H1 (cell line): ENCODE results near the gene HADHA. TPM values are rescaled to one million over a fixed set of nuclear protein-coding genes. Genes with fewer than 3 reads are reported as not detected.

Experiments
- CTCF ChIA-PET: fragments of 300-600 bp; sonication (Branson Sonifier 250); formaldehyde crosslinking; loops from one replicate; lab custom pipeline; 2021; ENCODE audit not compliant: partially characterized antibody; lab: Charles Lee
- POLR2A ChIA-PET: fragments of 300-600 bp; sonication (Branson Sonifier 250); formaldehyde crosslinking; loops from one replicate; lab custom pipeline; 2021; ENCODE audit warnings: inconsistent platforms; ENCODE audit not compliant: partially characterized antibody; lab: Charles Lee
- DNase-seq, 2 experiments: peaks; one replicate each; pipeline versions ENCODE4 v3.0.0 to v3.0.0-alpha.2; 2010 to 2022; ENCODE audit warnings: low spot score in 2 of 2, low read depth in 1 of 2, mixed read lengths in 1 of 2
- FAIRE-seq: peaks from 2 replicates; lab custom pipeline; 2011; peaks lifted over from hg19 to GRCh38; lab: Jason Lieb, UNC
- H2AFZ ChIP-seq: 2 replicates; pipeline ENCODE4 v1.8.1; 2012; ENCODE audit warnings: low read length, inconsistent platforms
- H2AK5ac ChIP-seq: 2 replicates; pipeline ENCODE4 v1.6.1; 2013; ENCODE audit warnings: low read depth, low read length
- H2BK120ac ChIP-seq: replicated peaks from 2 replicates; pipeline ENCODE3; 2013; ENCODE audit warnings: low read depth, low read length, inconsistent platforms
- H2BK12ac ChIP-seq: 2 replicates; pipeline ENCODE4 v1.6.1; 2013; ENCODE audit warnings: low read depth, low read length
- H2BK15ac ChIP-seq: 2 replicates; pipeline ENCODE4 v1.6.1; 2013; ENCODE audit warnings: low read length
- H2BK20ac ChIP-seq: 2 replicates; pipeline ENCODE4 v1.6.1; 2013; ENCODE audit warnings: low read length
- H2BK5ac ChIP-seq: 2 replicates; pipeline ENCODE4 v1.6.1; 2013; ENCODE audit warnings: low read depth, low read length
- H3K14ac ChIP-seq: 2 replicates; pipeline ENCODE4 v1.6.1; 2013; ENCODE audit warnings: inconsistent platforms; ENCODE audit not compliant: insufficient read length
- H3K18ac ChIP-seq: 2 replicates; pipeline ENCODE4 v1.6.1; 2013; ENCODE audit warnings: low read length; ENCODE audit errors: extremely low read depth
- H3K23ac ChIP-seq: 2 replicates; pipeline ENCODE4 v1.6.1; 2013; ENCODE audit warnings: inconsistent platforms; ENCODE audit not compliant: insufficient read length
- H3K23me2 ChIP-seq: 2 replicates; pipeline ENCODE4 v1.6.1; 2013; ENCODE audit warnings: low read depth, low read length
- H3K27ac ChIP-seq: 2 replicates; pipeline ENCODE4 v1.6.1; 2011; ENCODE audit warnings: low read depth, low read length, inconsistent platforms
- H3K27me3 ChIP-seq, 4 experiments: replicated peaks in 1 of 4; 1 replicate in 1 of 4; 2 replicates in 3 of 4; pipeline versions ENCODE4 v1.6.1 to v1.8.1; 2011 to 2013; ENCODE audit warnings: low read length in 3 of 4, mild to moderate bottlenecking in 3 of 4, inconsistent platforms in 2 of 4, mixed read lengths in 2 of 4, moderate library complexity in 1 of 4; ENCODE audit not compliant: control insufficient read depth in 3 of 4, insufficient read depth in 3 of 4; ENCODE audit errors: extremely low read depth in 1 of 4
- H3K36me3 ChIP-seq, 4 experiments: 2 replicates each; pipeline versions ENCODE4 v1.6.1 to v1.8.1; 2011 to 2013; ENCODE audit warnings: mild to moderate bottlenecking in 4 of 4, low read length in 3 of 4, moderate library complexity in 2 of 4, control low read depth in 1 of 4, inconsistent platforms in 1 of 4; ENCODE audit not compliant: insufficient read depth in 4 of 4, control insufficient read depth in 2 of 4
- H3K4ac ChIP-seq: replicated peaks from 2 replicates; pipeline ENCODE3; 2013; ENCODE audit warnings: low read length, low read depth, mixed read lengths, inconsistent platforms; ENCODE audit not compliant: insufficient read length
- H3K4me1 ChIP-seq, 4 experiments: replicated peaks in 1 of 4; 1 replicate in 1 of 4; 2 replicates in 3 of 4; pipeline versions ENCODE4 v1.6.1 to v1.8.1; 2011 to 2013; ENCODE audit warnings: low read length in 3 of 4, inconsistent platforms in 2 of 4, mixed read lengths in 1 of 4; ENCODE audit not compliant: insufficient read depth in 4 of 4, control insufficient read depth in 3 of 4
- H3K4me2 ChIP-seq, 2 experiments: 2 replicates each; pipeline versions ENCODE4 v1.6.1 to v1.8.1; 2011 to 2013; ENCODE audit warnings: low read depth in 2 of 2, low read length in 2 of 2, control low read depth in 1 of 2, inconsistent platforms in 1 of 2, mild to moderate bottlenecking in 1 of 2; ENCODE audit not compliant: insufficient read depth in 1 of 2
- H3K4me3 ChIP-seq, 4 experiments: fragments of 200-600, 300-600 bp in 1 of 4; sonication (generic), shearing (Covaris generic), sonication (Bioruptor Twin) in 1 of 4; 2 replicates each; pipeline versions ENCODE4 v1.5.1 to v1.8.1; 2011 to 2016; ENCODE audit warnings: low read length in 4 of 4, low read depth in 3 of 4, control low read depth in 2 of 4, inconsistent platforms in 2 of 4, mild to moderate bottlenecking in 2 of 4, mixed read lengths in 1 of 4, moderate library complexity in 1 of 4; ENCODE audit not compliant: insufficient read depth in 2 of 4; ENCODE audit errors: extremely low read depth in 1 of 4
- H3K56ac ChIP-seq: replicated peaks from 2 replicates; pipeline ENCODE3; 2013; ENCODE audit warnings: low read depth, mild to moderate bottlenecking, mixed read lengths, low read length, inconsistent platforms; ENCODE audit not compliant: insufficient read length
- H3K79me1 ChIP-seq: 2 replicates; pipeline ENCODE4 v1.6.1; 2013; ENCODE audit warnings: low read depth, low read length, control low read depth
- H3K79me2 ChIP-seq, 2 experiments: 2 replicates each; pipeline versions ENCODE4 v1.6.1 to v1.8.1; 2012 to 2013; ENCODE audit warnings: low read length in 2 of 2, mild to moderate bottlenecking in 2 of 2, inconsistent platforms in 1 of 2; ENCODE audit not compliant: insufficient read depth in 2 of 2, control insufficient read depth in 1 of 2
- H3K9ac ChIP-seq, 4 experiments: replicated peaks in 1 of 4; 1 replicate in 1 of 4; 2 replicates in 3 of 4; pipeline versions ENCODE4 v1.6.1 to v1.8.1; 2011 to 2013; ENCODE audit warnings: low read depth in 3 of 4, low read length in 3 of 4, control low read depth in 2 of 4, mild to moderate bottlenecking in 2 of 4, moderate library complexity in 2 of 4, inconsistent platforms in 1 of 4; ENCODE audit errors: extremely low read depth in 1 of 4
- H3K9me3 ChIP-seq, 2 experiments: 2 replicates each; pipeline versions ENCODE4 v1.6.1 to v1.8.1; 2012 to 2013; ENCODE audit warnings: mild to moderate bottlenecking in 2 of 2, moderate library complexity in 2 of 2, control low read depth in 1 of 2, inconsistent platforms in 1 of 2, low read depth in 1 of 2, low read length in 1 of 2, mixed read lengths in 1 of 2; ENCODE audit not compliant: insufficient read depth in 2 of 2
- H4K20me1 ChIP-seq, 2 experiments: replicated peaks in 1 of 2; 2 replicates each; pipeline versions ENCODE3 to v1.8.1; 2011 to 2013; ENCODE audit warnings: inconsistent platforms in 2 of 2, low read length in 2 of 2, mild to moderate bottlenecking in 1 of 2; ENCODE audit not compliant: insufficient read depth in 2 of 2, control insufficient read depth in 1 of 2
- H4K5ac ChIP-seq: 2 replicates; pipeline ENCODE4 v1.6.1; 2013; ENCODE audit warnings: low read length, low read depth, mixed read lengths, inconsistent platforms; ENCODE audit not compliant: insufficient read length
- H4K8ac ChIP-seq: 2 replicates; pipeline ENCODE4 v1.8.0; 2013; ENCODE audit warnings: mild to moderate bottlenecking, moderate library complexity, low read length, inconsistent platforms; ENCODE audit not compliant: insufficient read depth; ENCODE audit errors: extremely low read depth
- H4K91ac ChIP-seq: replicated peaks from 2 replicates; pipeline ENCODE3; 2013; ENCODE audit warnings: low read length, mixed read lengths, inconsistent platforms; ENCODE audit not compliant: insufficient read length
- BACH1 ChIP-seq: IDR thresholded peaks from 2 replicates; pipeline ENCODE4 v1.6.1; 2012; ENCODE audit warnings: low read length, improper control_type of control experiment
- BCL11A ChIP-seq, 2 experiments: IDR thresholded peaks; one replicate each; pipeline ENCODE4 v1.6.1; 2011; ENCODE audit warnings: low read depth in 2 of 2, low read length in 2 of 2, mild to moderate bottlenecking in 2 of 2
- CEBPB ChIP-seq: IDR thresholded peaks from 2 replicates; pipeline ENCODE4 v1.6.1; 2012; ENCODE audit warnings: low read depth, low read length
- CHD2 ChIP-seq: IDR thresholded peaks from 2 replicates; pipeline ENCODE4 v1.6.1; 2012; ENCODE audit warnings: low read length, improper control_type of control experiment
- CREB1 ChIP-seq: IDR thresholded peaks from 2 replicates; pipeline ENCODE4 v1.6.1; 2012; ENCODE audit warnings: inconsistent platforms
- EZH2 ChIP-seq: fragments of 200-600 bp; sonication (generic); IDR thresholded peaks from 2 replicates; pipeline ENCODE4 v1.7.1; 2012; ENCODE audit warnings: low read depth, mild to moderate bottlenecking, moderate library complexity, low read length, inconsistent platforms; ENCODE audit not compliant: severe bottlenecking
- GABPA ChIP-seq: IDR thresholded peaks from 2 replicates; pipeline ENCODE4 v1.6.1; 2011; ENCODE audit warnings: mild to moderate bottlenecking, low read length, moderate library complexity, borderline replicate concordance; ENCODE audit not compliant: insufficient read depth
- JUN ChIP-seq: IDR thresholded peaks from 2 replicates; pipeline ENCODE4 v1.6.1; 2011; ENCODE audit warnings: low read depth, mild to moderate bottlenecking, improper control_type of control experiment, low read length
- RAD21 ChIP-seq, 2 experiments: IDR thresholded peaks in 1 of 2; conservative IDR thresholded peaks in 1 of 2; 2 replicates each; pipeline ENCODE4 v1.6.1; 2011; ENCODE audit warnings: low read depth in 2 of 2, low read length in 2 of 2, improper control_type of control experiment in 1 of 2, inconsistent platforms in 1 of 2, mild to moderate bottlenecking in 1 of 2, moderate library complexity in 1 of 2
- RBBP5 ChIP-seq: IDR thresholded peaks from 2 replicates; pipeline ENCODE4 v1.7.1; 2012; ENCODE audit warnings: low read depth, mild to moderate bottlenecking, inconsistent platforms, low read length, moderate library complexity, borderline replicate concordance
- TAF1 ChIP-seq: IDR thresholded peaks from 2 replicates; pipeline ENCODE4 v1.6.1; 2011; ENCODE audit warnings: mild to moderate bottlenecking, low read depth, low read length
- TAF7 ChIP-seq: optimal IDR thresholded peaks from 2 replicates; pipeline ENCODE3; 2011; ENCODE audit warnings: low read depth, mild to moderate bottlenecking, inconsistent platforms, low read length, moderate library complexity, borderline replicate concordance
- WGBS, 2 experiments: shearing (Covaris generic) in 1 of 2; methylation state at CpG; one replicate each; pipeline versions ENCODE4 v1.1.6 to v1.1.7; 2013 to 2015; ENCODE audit warnings: low lambda C conversion rate in 2 of 2, mixed read lengths in 2 of 2, inconsistent platforms in 1 of 2, low coverage in 1 of 2, missing lambda C conversion rate in 1 of 2; ENCODE audit not compliant: insufficient replicate concordance in 2 of 2, insufficient coverage in 1 of 2, insufficient read length in 1 of 2; ENCODE audit errors: extremely low coverage in 1 of 2, missing lambda C conversion rate in 1 of 2; 5-methylcytosine and 5-hydroxymethylcytosine counted together
- polyA plus RNA-seq, 7 experiments: library from polyadenylated mRNA; depleted of rRNA in 3 of 7; stranded (reverse) in 5 of 7; unstranded in 2 of 7; fragments of >200 nt in 5 of 7; fragments of 200-250 nt in 2 of 7; gene quantifications; 1 replicate in 5 of 7; 2 replicates in 1 of 7; 4 replicates in 1 of 7; pipeline versions ENCODE4 v1.2.1 to v1.2.3, GENCODE V29; 2011 to 2013; ENCODE audit warnings: missing spikeins in 2 of 7, mixed read lengths in 2 of 7
- total RNA-seq: library from RNA; stranded (reverse); fragmentation: NEBNext Ultra II Directional; extraction: Animal tissue kit (Norgen Biotek cat#: 25700); gene quantifications from 2 replicates; pipeline ENCODE4 v1.2.1, GENCODE V29; 2021

The HADHA gene
- total and polyA plus RNA-seq, 2 of the 8 experiments (the other 6 are each of a cell fraction or from before 2014, with no cell fraction given), result 64.6 to 131 TPM

DNA sequence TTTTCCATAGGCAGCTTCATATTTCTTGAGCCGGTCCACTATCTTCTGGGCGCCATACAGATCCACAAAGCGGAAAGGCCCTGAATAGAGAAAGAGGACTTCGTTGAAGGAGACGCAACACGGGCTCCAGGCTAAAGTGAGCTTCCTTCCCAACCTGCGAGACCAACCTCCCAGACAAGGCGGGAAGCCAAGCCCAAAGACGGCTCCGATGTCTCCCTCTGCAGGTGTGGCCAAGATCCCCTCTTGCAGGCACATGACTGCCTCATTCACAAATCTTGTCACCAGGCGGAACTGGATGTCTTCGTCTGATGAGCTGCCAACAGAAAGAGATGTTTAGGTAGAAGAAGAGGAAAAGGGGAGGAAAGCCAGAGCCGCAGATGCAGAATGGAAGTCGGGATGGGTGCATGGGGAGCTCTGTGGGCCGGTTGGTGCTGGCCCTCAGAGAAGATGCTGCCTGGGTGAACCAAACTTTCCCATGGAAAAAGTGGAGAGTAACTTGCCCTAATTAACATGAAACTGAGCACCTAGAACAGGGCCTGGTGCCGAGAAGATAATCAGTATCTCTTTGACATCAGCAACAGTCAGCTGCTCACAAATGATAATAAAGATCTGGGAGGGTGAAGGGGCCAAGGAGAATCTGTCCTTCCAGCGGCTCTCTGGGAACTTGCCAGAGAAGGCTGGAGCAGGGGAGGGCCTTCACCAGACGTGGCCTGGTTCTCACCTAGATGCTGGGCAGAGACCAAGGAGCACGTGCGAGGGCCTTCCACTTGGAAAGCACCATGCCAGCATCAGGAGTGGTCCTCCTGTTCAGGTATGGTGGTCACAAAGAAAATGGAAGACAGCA, 52.9 kb downstream of the HADHA start:
- no peak overlapping the region for H2BK120ac ChIP-seq
- DNase-seq (peak in 1 of 2 experiments; percentile 51), FAIRE-seq (no peak)
- H2BK12ac ChIP-seq, result no peak overlapping the region
- H3K4me1 ChIP-seq, result no peaks in the 10 kb centered on the region; a peak in 1 of 7 replicates
- POLR2A ChIA-PET, result interaction anchor here (0.5 to 2.0 kb wide), 7 partner anchors 8 to 1222 kb away, joined by 3 to 9 read pairs (median 4); partner anchors contain the start of genes HADHA and HADHB
- H4K20me1 ChIP-seq, result peaks cover 2 to 3% of the 10 kb centered on the region in 2 experiments
- H3K18ac ChIP-seq, result no peak overlapping the region
- no peak overlapping the region for H3K23ac ChIP-seq
- no peak overlapping the region for H3K4me3 ChIP-seq
- no peaks in the 10 kb centered on the region for H3K23me2 ChIP-seq
- peaks cover 6 to 58% (median 38%) of the 10 kb centered on the region in 4 experiments; a peak in 6 of 8 replicates for H3K36me3 ChIP-seq
- no peak overlapping the region for H2AK5ac ChIP-seq
- H3K27me3 ChIP-seq, result no peaks in the 10 kb centered on the region
- no peak overlapping the region for H2BK15ac ChIP-seq
- CTCF ChIA-PET, result interaction anchor here (0.6 to 2.6 kb wide), 8 partner anchors 13 to 764 kb away, joined by 3 to 13 read pairs (median 3); no protein-coding TSS in a partner anchor
- no peaks in the 10 kb centered on the region for H3K9me3 ChIP-seq
- WGBS, 2 experiments, result 95% methylated on average over 20 of the region's 20 CpGs; no CpG with 5 or more reads in 1 of the 2 experiments
- no peak overlapping the region for H2BK20ac ChIP-seq
- H3K56ac ChIP-seq, result no peak overlapping the region
- H3K14ac ChIP-seq, result no peak overlapping the region
- H3K4ac ChIP-seq, result no peak overlapping the region
- no peak overlapping the region for H4K8ac ChIP-seq
- no peak overlapping the region; a peak in 1 of 7 replicates for H3K9ac ChIP-seq
- no peak overlapping the region for H3K27ac ChIP-seq
- H4K5ac ChIP-seq, result no peak overlapping the region
- H2BK5ac ChIP-seq, result no peak overlapping the region
- H3K4me2 ChIP-seq, result no peak overlapping the region
- no peak overlapping the region for H4K91ac ChIP-seq
- H3K79me1 ChIP-seq, result no peaks in the 10 kb centered on the region
- H3K79me2 ChIP-seq, result no peaks in the 10 kb centered on the region
- H2AFZ ChIP-seq, result no peak overlapping the region
- TF ChIP-seq RBBP5 (no peak), BACH1 (no peak), TAF1 (no peak), CEBPB (no peak), JUN (no peak), GABPA (no peak), RAD21 (IDR thresholded peaks at IDR 0.05 in 1 of 2, conservative IDR thresholded peaks at IDR 0.05 in 1 of 2; ENCODE audit: low read depth in 2 of 2, low read length in 2 of 2) (peak; percentile 8 to 22; a peak in 1 of 4 replicates), TAF7 (no peak), CREB1 (no peak), CHD2 (no peak), BCL11A (IDR thresholded peaks at IDR 0.05; ENCODE audit: low read depth in 2 of 2, low read length in 2 of 2) (no peak), EZH2 (no peak)
